HEK293T (cell line): ENCODE results near the gene NRG4.
"Not testable (repeated sequence)": the region's sequence is repeated elsewhere in the genome, so short reads cannot be mapped to it uniquely, and the experiment has no call there.

ENCODE experiments used
- ARNT ChIP-seq: fragments of 450-650 bp; IDR thresholded peaks from 2 replicates; pipeline ENCODE4 v1.6.1; 2017; ENCODE audit warnings: mild to moderate bottlenecking
- ELF4 ChIP-seq: fragments of 450-650 bp; IDR thresholded peaks from 2 replicates; pipeline ENCODE4 v1.6.1; 2017; ENCODE audit warnings: antibody characterized with exemption
- FOXA1 ChIP-seq: fragments of 450-650 bp; IDR thresholded peaks from 2 replicates; pipeline ENCODE4 v1.6.1; 2016; ENCODE audit warnings: mild to moderate bottlenecking
- FOXM1 ChIP-seq: fragments of 450-650 bp; IDR thresholded peaks from 2 replicates; pipeline ENCODE4 v1.6.1; 2017; ENCODE audit warnings: mild to moderate bottlenecking, borderline replicate concordance
- HDGF ChIP-seq: fragments of 450-650 bp; IDR thresholded peaks from 2 replicates; pipeline ENCODE4 v1.6.1; 2017; ENCODE audit warnings: antibody characterized with exemption, borderline replicate concordance
- LEF1 ChIP-seq: fragments of 450-650 bp; IDR thresholded peaks from 2 replicates; pipeline ENCODE4 v1.6.1; 2017; ENCODE audit warnings: mild to moderate bottlenecking, borderline replicate concordance
- NFRKB ChIP-seq: fragments of 450-650 bp; IDR thresholded peaks from 2 replicates; pipeline ENCODE4 v1.6.1; 2016; ENCODE audit warnings: mild to moderate bottlenecking, moderate library complexity
- SP1 ChIP-seq: fragments of 450-650 bp; IDR thresholded peaks from 2 replicates; pipeline ENCODE4 v1.6.1; 2017
- SUZ12 ChIP-seq: fragments of 450-650 bp; IDR thresholded peaks from 2 replicates; pipeline ENCODE4 v1.6.1; 2016; ENCODE audit warnings: mild to moderate bottlenecking
- TARDBP ChIP-seq: fragments of 450-650 bp; IDR thresholded peaks from 2 replicates; pipeline ENCODE4 v1.6.1; 2016
- ZNF384 ChIP-seq: fragments of 450-650 bp; IDR thresholded peaks from 2 replicates; pipeline ENCODE4 v1.6.1; 2016
- TF ChIP-seq, protein P1 (sequence below): fragments of 450-650 bp; IDR thresholded peaks from 2 replicates; pipeline ENCODE4 v1.6.1; 2016

DNA sequence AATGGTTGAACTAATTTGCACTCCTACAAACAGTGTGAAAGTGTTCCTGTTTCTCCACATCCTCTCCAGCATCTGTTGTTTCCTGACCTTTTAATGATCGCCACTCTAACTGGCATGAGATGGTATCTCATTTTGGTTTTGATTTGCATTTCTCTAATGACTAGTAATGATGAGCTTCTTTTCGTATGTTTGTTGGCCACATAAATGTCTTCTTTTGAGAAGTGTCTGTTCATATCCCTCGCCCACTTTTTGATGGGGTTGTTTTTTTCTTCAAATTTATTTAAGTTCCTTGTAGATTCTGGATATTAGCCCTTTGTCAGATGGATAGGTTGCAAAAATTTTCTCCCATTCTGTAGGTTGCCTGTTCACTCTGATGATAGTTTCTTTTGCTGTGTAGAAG lies 101.9 kb downstream of the NRG4 start:
- not testable (repeated sequence) for TF ChIP-seq ELF4, ZNF384, FOXM1, SUZ12, FOXA1, NFRKB, LEF1, HDGF, ARNT, TARDBP, SP1
- TF ChIP-seq, protein P1, sequence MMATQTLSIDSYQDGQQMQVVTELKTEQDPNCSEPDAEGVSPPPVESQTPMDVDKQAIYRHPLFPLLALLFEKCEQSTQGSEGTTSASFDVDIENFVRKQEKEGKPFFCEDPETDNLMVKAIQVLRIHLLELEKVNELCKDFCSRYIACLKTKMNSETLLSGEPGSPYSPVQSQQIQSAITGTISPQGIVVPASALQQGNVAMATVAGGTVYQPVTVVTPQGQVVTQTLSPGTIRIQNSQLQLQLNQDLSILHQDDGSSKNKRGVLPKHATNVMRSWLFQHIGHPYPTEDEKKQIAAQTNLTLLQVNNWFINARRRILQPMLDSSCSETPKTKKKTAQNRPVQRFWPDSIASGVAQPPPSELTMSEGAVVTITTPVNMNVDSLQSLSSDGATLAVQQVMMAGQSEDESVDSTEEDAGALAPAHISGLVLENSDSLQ, result not testable (repeated sequence)
